Vagina (tissue), 2 donors: Measurements from ENCODE around the gene RSPH3.

ENCODE experiments used
- POLR2A ChIP-seq, 2 donors: fragments of 450-650 bp; IDR thresholded peaks; one replicate each; pipeline ENCODE4 v1.6.1; 2017; ENCODE audit warnings: antibody characterized with exemption in 2 of 2, mild to moderate bottlenecking in 2 of 2, moderate library complexity in 2 of 2
- TF ChIP-seq, protein P1 (sequence below), 3 experiments: fragments of 450-650 bp in 2 of 3; fragments of 200-600 bp in 1 of 3; sonication (generic) in 1 of 3; IDR thresholded peaks; one replicate each; pipeline ENCODE4 v1.5.1; 2017 to 2019; ENCODE audit warnings: antibody characterized with exemption in 3 of 3, mild to moderate bottlenecking in 2 of 3, moderate library complexity in 2 of 3

GRCh38 chr6:158977382-158977781 lies 22.6 kb downstream of the RSPH3 start:
- TF ChIP-seq, protein P1, sequence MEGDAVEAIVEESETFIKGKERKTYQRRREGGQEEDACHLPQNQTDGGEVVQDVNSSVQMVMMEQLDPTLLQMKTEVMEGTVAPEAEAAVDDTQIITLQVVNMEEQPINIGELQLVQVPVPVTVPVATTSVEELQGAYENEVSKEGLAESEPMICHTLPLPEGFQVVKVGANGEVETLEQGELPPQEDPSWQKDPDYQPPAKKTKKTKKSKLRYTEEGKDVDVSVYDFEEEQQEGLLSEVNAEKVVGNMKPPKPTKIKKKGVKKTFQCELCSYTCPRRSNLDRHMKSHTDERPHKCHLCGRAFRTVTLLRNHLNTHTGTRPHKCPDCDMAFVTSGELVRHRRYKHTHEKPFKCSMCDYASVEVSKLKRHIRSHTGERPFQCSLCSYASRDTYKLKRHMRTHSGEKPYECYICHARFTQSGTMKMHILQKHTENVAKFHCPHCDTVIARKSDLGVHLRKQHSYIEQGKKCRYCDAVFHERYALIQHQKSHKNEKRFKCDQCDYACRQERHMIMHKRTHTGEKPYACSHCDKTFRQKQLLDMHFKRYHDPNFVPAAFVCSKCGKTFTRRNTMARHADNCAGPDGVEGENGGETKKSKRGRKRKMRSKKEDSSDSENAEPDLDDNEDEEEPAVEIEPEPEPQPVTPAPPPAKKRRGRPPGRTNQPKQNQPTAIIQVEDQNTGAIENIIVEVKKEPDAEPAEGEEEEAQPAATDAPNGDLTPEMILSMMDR (IDR thresholded peaks at IDR 0.05): no peak
- no peak for TF ChIP-seq POLR2A (IDR thresholded peaks at IDR 0.05)
